ENCODE results near the gene NEUROD1. TPM values are rescaled to one million over a fixed set of nuclear protein-coding genes. Genes with fewer than 3 reads are reported as not detected.

Gene NEUROD1
- total and polyA plus RNA-seq, 9 of the 15 experiments (the other 6 are each of a cell fraction or from before 2014, with no cell fraction given): not detected

DNA sequence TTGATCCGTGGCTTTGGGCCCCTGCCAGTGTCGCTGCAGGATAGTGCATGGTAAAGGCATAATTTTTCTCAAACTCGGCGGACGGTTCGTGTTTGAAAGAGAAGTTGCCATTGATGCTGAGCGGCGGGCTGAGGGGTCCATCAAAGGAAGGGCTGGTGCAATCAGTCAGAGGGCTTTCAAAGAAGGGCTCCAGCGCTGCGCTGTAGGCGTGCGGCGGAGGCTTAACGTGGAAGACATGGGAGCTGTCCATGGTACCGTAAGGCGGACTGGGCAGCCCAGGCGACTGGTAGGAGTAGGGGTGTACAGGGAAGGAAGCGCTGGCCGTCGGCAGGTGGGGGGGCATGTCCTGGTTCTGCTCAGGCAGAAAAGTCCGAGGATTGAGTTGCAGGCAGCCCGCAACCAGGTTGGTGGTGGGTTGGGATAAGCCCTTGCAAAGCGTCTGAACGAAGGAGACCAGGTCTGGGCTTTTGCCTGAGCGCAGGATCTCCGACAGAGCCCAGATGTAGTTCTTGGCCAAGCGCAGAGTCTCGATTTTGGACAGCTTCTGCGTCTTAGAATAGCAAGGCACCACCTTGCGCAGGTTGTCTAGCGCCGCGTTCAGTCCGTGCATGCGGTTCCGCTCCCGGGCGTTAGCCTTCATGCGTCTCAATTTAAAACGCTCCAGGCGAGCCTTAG lies 2.3 kb downstream of the NEUROD1 start (continued):
- TF ChIP-seq CHD4 (IDR thresholded peaks at IDR 0.05; ENCODE audit: insufficient read depth, insufficient replicate concordance, low read depth, low read length, poor library complexity, severe bottlenecking) (no peak), HIVEP1 (CRISPR knock-in tag; IDR thresholded peaks at IDR 0.05) (no peak), POU5F1 (IDR thresholded peaks at IDR 0.05; ENCODE audit: borderline replicate concordance, low read depth, low read length, partially characterized antibody) (no peak), MEF2D (tag; conservative IDR thresholded peaks at IDR 0.05; ENCODE audit: low read depth) (no peak), ZFPM2 (CRISPR knock-in tag; IDR thresholded peaks at IDR 0.05) (no peak), MCM2 (IDR thresholded peaks at IDR 0.05; ENCODE audit: low read depth) (no peak), SREBF1 (IDR thresholded peaks at IDR 0.05; ENCODE audit: borderline replicate concordance, low read depth, low read length) (no peak), RCOR1 (IDR thresholded peaks at IDR 0.05; ENCODE audit: borderline replicate concordance in 1 of 2, low read depth in 2 of 2, low read length in 2 of 2) (peak in 1 of 2 experiments; percentile 34; a peak in 1 of 4 replicates), PRMT5 (CRISPR knock-in tag; IDR thresholded peaks at IDR 0.05) (peak; percentile 82), PML (IDR thresholded peaks at IDR 0.05; ENCODE audit: low read length) (no peak), CREB3 (tag; conservative IDR thresholded peaks at IDR 0.05; ENCODE audit: low read depth) (no peak; the same call in 1 of the 2 replicates), SREBF2 (CRISPR knock-in tag; IDR thresholded peaks at IDR 0.05) (no peak), FOXJ3 (CRISPR knock-in tag; IDR thresholded peaks at IDR 0.05) (no peak), FOXP1 (CRISPR knock-in tag; IDR thresholded peaks at IDR 0.05) (peak; percentile 36; the same call in 1 of the 2 replicates), DMBX1 (CRISPR knock-in tag; IDR thresholded peaks at IDR 0.05; ENCODE audit: borderline replicate concordance) (peak; percentile 59; the same call in 1 of the 2 replicates), PHF20 (IDR thresholded peaks at IDR 0.05; ENCODE audit: partially characterized antibody) (no peak), MIER1 (IDR thresholded peaks at IDR 0.05; ENCODE audit: low read depth) (peak; percentile 94), ZNF695 (CRISPR knock-in tag; IDR thresholded peaks at IDR 0.05) (no peak), GTF3C2 (IDR thresholded peaks at IDR 0.05; ENCODE audit: borderline replicate concordance, extremely low read depth, insufficient read length) (no peak)
- TF ChIP-seq, protein P1, sequence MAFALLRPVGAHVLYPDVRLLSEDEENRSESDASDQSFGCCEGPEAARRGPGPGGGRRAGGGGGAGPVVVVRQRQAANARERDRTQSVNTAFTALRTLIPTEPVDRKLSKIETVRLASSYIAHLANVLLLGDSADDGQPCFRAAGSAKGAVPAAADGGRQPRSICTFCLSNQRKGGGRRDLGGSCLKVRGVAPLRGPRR (CRISPR knock-in tag; IDR thresholded peaks at IDR 0.05): no peak
- TF ChIP-seq, protein P2, sequence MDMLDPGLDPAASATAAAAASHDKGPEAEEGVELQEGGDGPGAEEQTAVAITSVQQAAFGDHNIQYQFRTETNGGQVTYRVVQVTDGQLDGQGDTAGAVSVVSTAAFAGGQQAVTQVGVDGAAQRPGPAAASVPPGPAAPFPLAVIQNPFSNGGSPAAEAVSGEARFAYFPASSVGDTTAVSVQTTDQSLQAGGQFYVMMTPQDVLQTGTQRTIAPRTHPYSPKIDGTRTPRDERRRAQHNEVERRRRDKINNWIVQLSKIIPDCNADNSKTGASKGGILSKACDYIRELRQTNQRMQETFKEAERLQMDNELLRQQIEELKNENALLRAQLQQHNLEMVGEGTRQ (CRISPR knock-in tag; IDR thresholded peaks at IDR 0.05): 0 out of 2 replicates have a peak, but pooled peaks have one; percentile 6
